ENCODE results near the gene ZNF524.
"Not testable (repeated sequence)": the region's sequence is repeated elsewhere in the genome, so short reads cannot be mapped to it uniquely, and the experiment has no call there.

ZNF524 gene

GRCh38 chr19:55554741-55555152, 45.3 kb upstream of the ZNF524 start:
- no peak for DNase-seq (ENCODE audit: extremely low read depth, low read depth)

GRCh38 chr19:55559684-55560083, 40.4 kb upstream of the ZNF524 start:
- no peak for TF ChIP-seq CTCF (IDR thresholded peaks at IDR 0.05; ENCODE audit: low read depth, low read length)
- DNase-seq (ENCODE audit: extremely low read depth, low read depth), result no peak

More at GRCh38 chr19:55554741-55555152, 45.3 kb upstream of the ZNF524 start:
- TF ChIP-seq CTCF (IDR thresholded peaks at IDR 0.05; ENCODE audit: low read depth, low read length), result no peak

GRCh38 chr19:55563261-55563690, 36.8 kb upstream of the ZNF524 start:
- no peak for TF ChIP-seq CTCF (IDR thresholded peaks at IDR 0.05; ENCODE audit: low read depth, low read length)
- no peak for DNase-seq (ENCODE audit: extremely low read depth, low read depth)

DNA sequence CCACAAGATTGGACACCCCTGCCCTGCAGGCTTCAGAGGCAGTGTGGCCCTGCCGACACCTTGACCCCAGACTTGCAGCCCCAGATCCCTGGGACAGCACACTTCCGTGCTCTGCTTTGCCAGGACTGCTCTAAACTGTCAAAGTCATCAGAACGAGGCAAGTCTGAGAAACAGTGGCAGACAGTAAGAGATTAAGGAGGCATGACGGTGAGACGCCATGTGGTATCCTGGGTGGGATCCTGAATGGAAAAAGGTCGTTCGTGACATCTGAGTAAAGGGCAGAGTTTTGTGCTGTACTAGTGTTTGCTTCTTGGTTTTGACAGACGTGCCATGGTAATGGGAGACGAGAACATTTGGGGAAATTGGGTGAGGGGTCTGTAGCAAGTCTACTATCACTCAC, 33.3 kb upstream of the ZNF524 start:
- no peak for DNase-seq (ENCODE audit: extremely low read depth, low read depth)
- TF ChIP-seq CTCF (IDR thresholded peaks at IDR 0.05; ENCODE audit: low read depth, low read length), result no peak

DNA sequence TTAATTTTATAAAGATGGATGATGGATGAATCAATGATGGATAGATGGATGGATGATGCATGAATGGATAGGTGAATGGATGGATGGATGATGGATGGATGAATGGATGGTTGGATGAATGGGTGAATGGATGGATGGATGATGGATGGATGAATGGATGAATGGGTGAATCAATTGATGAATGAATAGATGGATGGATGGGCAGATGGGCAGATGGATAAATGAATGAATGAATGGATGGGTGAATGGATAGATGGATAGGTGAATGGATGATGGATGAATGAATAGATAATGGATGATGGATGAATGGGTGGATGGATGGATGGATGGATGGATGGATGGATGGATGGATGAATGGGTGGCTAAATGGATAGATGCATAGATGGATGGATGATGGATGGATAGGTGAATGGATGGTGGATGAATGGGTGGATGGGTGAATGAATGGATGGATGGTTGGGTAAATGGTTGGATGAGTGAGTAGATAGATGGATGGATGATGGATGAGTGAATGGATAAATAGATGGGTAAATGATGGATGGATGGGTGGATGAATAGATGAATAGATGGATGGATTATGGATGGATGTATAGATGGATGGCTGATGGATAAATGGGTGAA, 32.3 kb upstream of the ZNF524 start:
- TF ChIP-seq CTCF (IDR thresholded peaks at IDR 0.05; ENCODE audit: low read depth, low read length), result no peak
- no peak for DNase-seq (ENCODE audit: extremely low read depth, low read depth)

GRCh38 chr19:55569477-55569876, 30.6 kb upstream of the ZNF524 start:
- not testable (repeated sequence) for DNase-seq (ENCODE audit: extremely low read depth, low read depth)

- not testable (repeated sequence) for DNase-seq (ENCODE audit: extremely low read depth, low read depth)
These were observed 26.2 kb upstream of the ZNF524 start for GRCh38 chr19:55573929-55574328.

- TF ChIP-seq CTCF (IDR thresholded peaks at IDR 0.05; ENCODE audit: low read depth, low read length), result no peak
- no peak for DNase-seq (ENCODE audit: extremely low read depth, low read depth)
These were observed 23.3 kb upstream of the ZNF524 start for GRCh38 chr19:55576746-55577145.
